Stomach (tissue), 9 donors: ENCODE results near the gene SCN11A. TPM values are rescaled to one million over a fixed set of nuclear protein-coding genes. Genes with fewer than 3 reads are reported as not detected.

Experiments
- DNase-seq, 2 donors: peaks; one replicate each; pipeline versions ENCODE4 v3.0.0 to v3.0.0-alpha.2; 2013 to 2019
- H3K27ac ChIP-seq, 5 donors: fragments of 200-600 bp in 4 of 5; sonication (generic) in 4 of 5; one replicate each; pipeline ENCODE4 v1.5.1; 2013 to 2019; ENCODE audit warnings: mild to moderate bottlenecking in 1 of 5, moderate library complexity in 1 of 5
- H3K27me3 ChIP-seq, 3 donors: fragments of 200-600 bp; sonication (generic); one replicate each; pipeline ENCODE4 v1.5.1; 2017 to 2019; ENCODE audit warnings: mixed run types in 1 of 3
- H3K36me3 ChIP-seq, 4 donors: fragments of 200-600 bp; sonication (generic); 1 replicate in 3 of 4; 2 replicates in 1 of 4; pipeline ENCODE4 v1.5.1; 2016 to 2019
- H3K4me1 ChIP-seq, 4 donors: fragments of 200-600 bp; sonication (generic); one replicate each; pipeline ENCODE4 v1.5.1; 2016 to 2019
- H3K4me3 ChIP-seq, 4 donors: fragments of 200-600 bp; sonication (generic) in 3 of 4; one replicate each; pipeline ENCODE4 v1.5.1; 2016 to 2019; ENCODE audit warnings: mild to moderate bottlenecking in 1 of 4
- H3K9me3 ChIP-seq, 4 donors: fragments of 200-600 bp; sonication (generic); one replicate each; pipeline ENCODE4 v1.5.1; 2016 to 2019
- EP300 ChIP-seq: sonication (generic); formaldehyde crosslinking; IDR thresholded peaks from one replicate; pipeline ENCODE4 v1.6.1; 2017; ENCODE audit warnings: antibody characterized with exemption
- POLR2A ChIP-seq, 4 donors: fragments of 450-650 bp; IDR thresholded peaks; one replicate each; pipeline ENCODE4 v1.6.1; 2016; ENCODE audit warnings: antibody characterized with exemption in 4 of 4, control low read depth in 2 of 4, mild to moderate bottlenecking in 1 of 4, moderate library complexity in 1 of 4
- POLR2AphosphoS5 ChIP-seq, 3 donors: sonication (generic); formaldehyde crosslinking; IDR thresholded peaks; one replicate each; pipeline ENCODE4 v1.6.1; 2016; ENCODE audit warnings: antibody characterized with exemption in 3 of 3
- WGBS, 5 donors: extraction: QIAGEN DNeasy Blood & Tissue Kit in 3 of 5; methylation state at CpG; one replicate each; pipeline versions ENCODE4 v1.1.5 to v1.1.7; 2013 to 2018; 5-methylcytosine and 5-hydroxymethylcytosine counted together
- intact Hi-C: fragments of 100-400 bp; cut with DNase I; formaldehyde crosslinking; loops from one replicate; pipeline ENCODE4 v1.15.1; 2023; ENCODE audit warnings: low total_unique reads
- polyA plus RNA-seq, 3 donors: library from polyadenylated mRNA; stranded (reverse); fragments of 200-250 nt; gene quantifications; one replicate each; pipeline ENCODE4 v1.2.3, GENCODE V29; 2013
- total RNA-seq, 5 donors: library from RNA; depleted of rRNA; stranded (reverse); fragments of >200 nt; gene quantifications; one replicate each; pipeline versions ENCODE4 v1.1.0 to v1.2.3, GENCODE V29; 2014 to 2016
- TF ChIP-seq, protein P1 (sequence below), 7 experiments: fragments of 450-650 bp in 4 of 7; fragments of 200-600 bp in 3 of 7; sonication (generic) in 3 of 7; IDR thresholded peaks; one replicate each; pipeline ENCODE4 v1.5.1; 2016 to 2019; ENCODE audit warnings: antibody characterized with exemption in 7 of 7, control low read depth in 2 of 7, mild to moderate bottlenecking in 1 of 7
- donor health status: healthy with polysubstance abuse.
- donor health status: Bipolar disorder and iron deficiency.
- donor health status: healthy.

SCN11A gene
- total and polyA plus RNA-seq, 8 donors = 0.14 to 1.1 (median 0.15) TPM; not detected in 5

DNA sequence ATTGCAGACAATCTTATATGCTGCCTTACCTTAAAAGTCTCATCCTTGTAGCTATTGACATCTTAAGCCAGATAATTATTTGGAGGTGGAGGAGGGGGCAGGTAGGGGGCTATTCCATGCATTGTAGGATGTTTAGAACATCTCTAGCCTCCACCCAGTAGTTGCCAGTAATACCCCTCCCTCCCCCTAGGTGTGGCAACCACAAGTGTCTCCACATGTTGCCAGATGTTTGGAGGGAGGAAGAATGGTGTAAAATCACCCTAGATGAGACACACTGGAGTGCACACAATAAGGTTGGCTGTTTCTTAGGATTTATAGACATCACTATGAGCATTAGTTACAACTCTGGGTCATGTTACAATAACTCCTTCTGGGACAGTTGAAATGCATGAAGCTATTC is 28.3 kb upstream of the SCN11A start:
- H3K36me3 ChIP-seq = peaks cover 24 to 88% (median 79%) of the 10 kb centered on the region in 4 donors
- no peak overlapping the region for H3K27ac ChIP-seq
- H3K9me3 ChIP-seq = no peaks in the 10 kb centered on the region
- H3K4me1 ChIP-seq = no peaks in the 10 kb centered on the region
- TF ChIP-seq POLR2AphosphoS5 (IDR thresholded peaks at IDR 0.05) = no peak
- no peak for TF ChIP-seq POLR2A (IDR thresholded peaks at IDR 0.05)
- no peak for TF ChIP-seq EP300
- TF ChIP-seq, protein P1, sequence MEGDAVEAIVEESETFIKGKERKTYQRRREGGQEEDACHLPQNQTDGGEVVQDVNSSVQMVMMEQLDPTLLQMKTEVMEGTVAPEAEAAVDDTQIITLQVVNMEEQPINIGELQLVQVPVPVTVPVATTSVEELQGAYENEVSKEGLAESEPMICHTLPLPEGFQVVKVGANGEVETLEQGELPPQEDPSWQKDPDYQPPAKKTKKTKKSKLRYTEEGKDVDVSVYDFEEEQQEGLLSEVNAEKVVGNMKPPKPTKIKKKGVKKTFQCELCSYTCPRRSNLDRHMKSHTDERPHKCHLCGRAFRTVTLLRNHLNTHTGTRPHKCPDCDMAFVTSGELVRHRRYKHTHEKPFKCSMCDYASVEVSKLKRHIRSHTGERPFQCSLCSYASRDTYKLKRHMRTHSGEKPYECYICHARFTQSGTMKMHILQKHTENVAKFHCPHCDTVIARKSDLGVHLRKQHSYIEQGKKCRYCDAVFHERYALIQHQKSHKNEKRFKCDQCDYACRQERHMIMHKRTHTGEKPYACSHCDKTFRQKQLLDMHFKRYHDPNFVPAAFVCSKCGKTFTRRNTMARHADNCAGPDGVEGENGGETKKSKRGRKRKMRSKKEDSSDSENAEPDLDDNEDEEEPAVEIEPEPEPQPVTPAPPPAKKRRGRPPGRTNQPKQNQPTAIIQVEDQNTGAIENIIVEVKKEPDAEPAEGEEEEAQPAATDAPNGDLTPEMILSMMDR (IDR thresholded peaks at IDR 0.05) = no peak
- no peak for DNase-seq
- H3K27me3 ChIP-seq = no peaks in the 10 kb centered on the region
- intact Hi-C loops = no loop called here
- H3K4me3 ChIP-seq = no peak overlapping the region

DNA sequence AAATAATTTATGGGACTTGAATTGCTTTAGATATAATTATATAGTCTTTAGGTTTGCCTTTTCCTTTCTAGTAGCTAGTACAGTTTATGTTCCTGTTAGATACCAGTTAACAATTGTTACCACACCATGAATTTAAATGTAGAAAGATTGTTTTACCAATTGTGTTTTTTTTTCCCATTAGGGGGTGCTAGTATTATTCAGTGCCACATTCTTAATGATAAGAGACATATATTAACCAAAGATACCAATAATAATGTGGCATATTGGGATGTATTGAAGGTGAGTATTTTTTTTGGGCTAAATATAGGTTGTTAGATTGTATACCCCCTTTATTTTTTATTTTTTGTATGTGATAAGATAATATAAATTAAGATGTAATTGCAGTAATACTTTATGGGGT is 27.8 kb upstream of the SCN11A start:
- no peaks in the 10 kb centered on the region for H3K4me1 ChIP-seq
- TF ChIP-seq POLR2AphosphoS5 (IDR thresholded peaks at IDR 0.05) = no peak
- TF ChIP-seq POLR2A (IDR thresholded peaks at IDR 0.05) = no peak
- TF ChIP-seq, protein P1 (IDR thresholded peaks at IDR 0.05) = no peak
- no peak for TF ChIP-seq EP300
- intact Hi-C loops = no loop called here
- DNase-seq = no peak
- H3K27ac ChIP-seq = no peak overlapping the region
- H3K4me3 ChIP-seq = no peak overlapping the region
- no peaks in the 10 kb centered on the region for H3K9me3 ChIP-seq
- H3K36me3 ChIP-seq = peaks cover 27 to 88% (median 79%) of the 10 kb centered on the region in 4 donors
- no peaks in the 10 kb centered on the region for H3K27me3 ChIP-seq

DNA sequence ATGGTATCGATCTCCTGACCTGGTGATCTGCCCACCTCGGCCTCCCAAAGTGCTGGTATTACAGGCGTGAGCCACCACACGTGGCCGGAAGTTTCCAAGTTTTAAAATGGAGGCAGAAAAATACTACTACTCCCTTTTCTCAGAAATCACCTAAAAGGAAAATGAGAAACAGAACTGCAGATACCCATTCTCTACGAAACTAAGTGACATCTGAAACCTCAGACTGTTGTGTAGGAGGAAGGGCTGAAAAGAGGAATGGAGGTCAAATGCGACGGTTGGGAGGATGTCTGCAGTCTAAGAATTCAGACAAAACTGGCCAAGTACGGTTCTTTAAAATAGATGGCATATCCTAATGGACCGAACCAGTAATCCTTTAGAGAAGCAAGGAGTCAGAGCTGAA is 24.2 kb upstream of the SCN11A start:
- TF ChIP-seq, protein P1 (IDR thresholded peaks at IDR 0.05) = no peak
- TF ChIP-seq POLR2AphosphoS5 (IDR thresholded peaks at IDR 0.05) = no peak
- TF ChIP-seq EP300 = no peak
- TF ChIP-seq POLR2A (IDR thresholded peaks at IDR 0.05) = no peak
- Histone ChIP-seq H3K4me1 (no peaks in the 10 kb centered on the region), H3K4me3 (no peak overlapping the region), H3K36me3 (peaks cover 39 to 97% (median 87%) of the 10 kb centered on the region in 4 donors), H3K27me3 (no peaks in the 10 kb centered on the region), H3K27ac (no peak overlapping the region), H3K9me3 (no peaks in the 10 kb centered on the region)
- no peak for DNase-seq
- intact Hi-C loops = no loop called here
- 93 to 99% (median 93%) methylated on average over 10 of the region's 10 CpGs for WGBS, 5 donors

DNA sequence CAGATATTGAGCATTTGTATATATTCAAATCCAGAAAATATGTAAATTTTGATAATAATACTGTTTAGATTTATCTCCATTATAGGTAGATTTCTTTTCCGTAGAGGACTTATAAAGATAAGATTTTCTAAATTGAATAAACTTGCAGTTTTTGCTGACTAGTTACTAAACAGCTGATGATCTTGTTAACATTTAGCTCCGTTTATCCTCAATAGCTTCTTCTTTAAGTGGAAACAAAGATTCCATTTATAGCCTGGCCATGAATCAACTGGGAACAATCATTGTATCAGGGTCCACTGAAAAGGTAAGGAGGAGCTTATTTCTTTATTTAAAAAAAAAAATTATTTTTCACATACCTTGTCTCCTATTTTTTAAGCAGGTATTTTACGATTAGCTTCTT is 16.8 kb upstream of the SCN11A start:
- Histone ChIP-seq H3K9me3 (no peaks in the 10 kb centered on the region), H3K4me1 (peaks cover 0 to 11% (median 3%) of the 10 kb centered on the region in 4 donors), H3K27me3 (no peaks in the 10 kb centered on the region), H3K36me3 (peaks cover 32 to 89% (median 77%) of the 10 kb centered on the region in 4 donors), H3K4me3 (no peak overlapping the region), H3K27ac (no peak overlapping the region)
- TF ChIP-seq POLR2A (IDR thresholded peaks at IDR 0.05) (no peak), EP300 (no peak), POLR2AphosphoS5 (IDR thresholded peaks at IDR 0.05) (no peak)
- TF ChIP-seq, protein P1 (IDR thresholded peaks at IDR 0.05) = no peak
- no peak for DNase-seq
- WGBS, 5 donors = 71 to 94% (median 92%) methylated on average over 3 of the region's 3 CpGs
- intact Hi-C loops = no loop called here
